IMR-90 (cell line): ENCODE data around the gene IWS1.
"Not testable (repeated sequence)": the region's sequence is repeated elsewhere in the genome, so short reads cannot be mapped to it uniquely, and the experiment has no call there.

Source experiments
- BHLHE40 ChIP-seq: fragments of 150-350 bp; IDR thresholded peaks from 2 replicates; pipeline ENCODE4 v1.6.1; 2016; ENCODE audit warnings: mild to moderate bottlenecking, low read depth, low read length
- CEBPB ChIP-seq: IDR thresholded peaks from 2 replicates; pipeline ENCODE4 v1.6.1; 2012; ENCODE audit warnings: low read depth, low read length, improper control_type of control experiment
- CHD1 ChIP-seq: IDR thresholded peaks from 2 replicates; pipeline ENCODE4 v1.6.1; 2012; ENCODE audit warnings: low read depth, low read length, improper control_type of control experiment
- CTCF ChIP-seq: conservative IDR thresholded peaks from 2 replicates; pipeline ENCODE4 v1.5.1; 2012; ENCODE audit warnings: mild to moderate bottlenecking, low read depth, low read length, improper control_type of control experiment
- FOS ChIP-seq: fragments of 150-350 bp; IDR thresholded peaks from 2 replicates; pipeline ENCODE4 v1.6.1; 2016; ENCODE audit warnings: low read depth, low read length
- MXI1 ChIP-seq: IDR thresholded peaks from 2 replicates; pipeline ENCODE4 v1.6.1; 2012; ENCODE audit warnings: low read depth, mild to moderate bottlenecking, low read length, moderate library complexity, borderline replicate concordance
- POLR2A ChIP-seq: IDR thresholded peaks from 2 replicates; pipeline ENCODE4 v1.6.1; 2012; ENCODE audit warnings: mild to moderate bottlenecking, low read depth, low read length
- RAD21 ChIP-seq: IDR thresholded peaks from 2 replicates; pipeline ENCODE4 v1.6.1; 2012; ENCODE audit warnings: low read length, improper control_type of control experiment
- RCOR1 ChIP-seq: IDR thresholded peaks from 2 replicates; pipeline ENCODE4 v1.6.1; 2012; ENCODE audit warnings: mild to moderate bottlenecking, low read length, improper control_type of control experiment; ENCODE audit not compliant: insufficient replicate concordance
- USF2 ChIP-seq: fragments of 150-350 bp; IDR thresholded peaks from 2 replicates; pipeline ENCODE4 v1.6.1; 2017; ENCODE audit warnings: mild to moderate bottlenecking, antibody characterized with exemption, low read length, low read depth

- not testable (repeated sequence) for TF ChIP-seq CTCF, CHD1, RAD21, POLR2A, MXI1, USF2, BHLHE40, RCOR1, CEBPB, FOS
Observed at GRCh38 chr2:127524198-127524834, 2.0 kb downstream of the IWS1 start.
